ENCODE data around the gene CYP39A1. TPM values are rescaled to one million over a fixed set of nuclear protein-coding genes. Genes with fewer than 3 reads are reported as not detected.

CYP39A1 gene
- total and polyA plus RNA-seq, 2 experiments from 2014 or later: 1.5 to 3.5 TPM

DNA sequence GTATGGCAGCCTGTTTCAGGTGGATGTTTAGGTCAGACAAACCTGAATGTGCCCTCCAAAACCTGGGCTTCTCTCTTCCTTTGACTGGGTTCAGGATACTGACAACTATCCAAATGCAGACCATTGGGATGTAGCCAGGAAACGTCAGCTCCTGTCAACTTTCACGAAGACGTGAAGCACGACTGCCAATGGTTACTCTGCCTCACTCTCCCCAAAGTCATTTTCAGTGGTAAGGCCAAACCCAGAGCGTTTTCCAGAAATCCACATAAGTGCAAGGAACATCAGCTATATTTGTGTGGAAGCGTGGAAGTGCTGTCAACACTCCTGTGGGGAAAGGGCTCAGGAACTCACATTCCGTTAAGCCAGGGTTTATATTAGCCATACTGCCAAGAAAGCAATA, 141.3 kb downstream of the CYP39A1 start:
- Mint-ChIP-seq H3K27ac (no peak overlapping the region), H3K9me3 (no peaks in the 10 kb centered on the region), H3K4me1 (no peaks in the 10 kb centered on the region), H3K27me3 (ENCODE audit: insufficient read depth, low read depth, poor library complexity) (no peaks in the 10 kb centered on the region), H3K4me3 (no peak overlapping the region), H3K36me3 (ENCODE audit: low read depth) (no peaks in the 10 kb centered on the region)
- Histone ChIP-seq H3K36me3 (ENCODE audit: insufficient read depth) (no peaks in the 10 kb centered on the region), H4K20me1 (replicated peaks; ENCODE audit: insufficient read depth) (no peaks in the 10 kb centered on the region), H3K9me2 (ENCODE audit: insufficient read depth) (no peaks in the 10 kb centered on the region), H3K4me1 (ENCODE audit: insufficient read depth) (no peaks in the 10 kb centered on the region), H3F3A (replicated peaks; ENCODE audit: low read depth) (no peaks in the 10 kb centered on the region), H3K79me2 (replicated peaks; ENCODE audit: insufficient read depth) (no peaks in the 10 kb centered on the region), H3K4me2 (no peak overlapping the region), H3K27ac (ENCODE audit: low read depth) (no peak overlapping the region), H3K27me3 (ENCODE audit: insufficient read depth) (no peaks in the 10 kb centered on the region), H3K4me3 (no peak overlapping the region), H2AFZ (peak overlapping the region; percentile 80)
- ATAC-seq (no peak), DNase-seq (ENCODE audit: low spot score) (no peak)
- TF ChIP-seq, protein P1, sequence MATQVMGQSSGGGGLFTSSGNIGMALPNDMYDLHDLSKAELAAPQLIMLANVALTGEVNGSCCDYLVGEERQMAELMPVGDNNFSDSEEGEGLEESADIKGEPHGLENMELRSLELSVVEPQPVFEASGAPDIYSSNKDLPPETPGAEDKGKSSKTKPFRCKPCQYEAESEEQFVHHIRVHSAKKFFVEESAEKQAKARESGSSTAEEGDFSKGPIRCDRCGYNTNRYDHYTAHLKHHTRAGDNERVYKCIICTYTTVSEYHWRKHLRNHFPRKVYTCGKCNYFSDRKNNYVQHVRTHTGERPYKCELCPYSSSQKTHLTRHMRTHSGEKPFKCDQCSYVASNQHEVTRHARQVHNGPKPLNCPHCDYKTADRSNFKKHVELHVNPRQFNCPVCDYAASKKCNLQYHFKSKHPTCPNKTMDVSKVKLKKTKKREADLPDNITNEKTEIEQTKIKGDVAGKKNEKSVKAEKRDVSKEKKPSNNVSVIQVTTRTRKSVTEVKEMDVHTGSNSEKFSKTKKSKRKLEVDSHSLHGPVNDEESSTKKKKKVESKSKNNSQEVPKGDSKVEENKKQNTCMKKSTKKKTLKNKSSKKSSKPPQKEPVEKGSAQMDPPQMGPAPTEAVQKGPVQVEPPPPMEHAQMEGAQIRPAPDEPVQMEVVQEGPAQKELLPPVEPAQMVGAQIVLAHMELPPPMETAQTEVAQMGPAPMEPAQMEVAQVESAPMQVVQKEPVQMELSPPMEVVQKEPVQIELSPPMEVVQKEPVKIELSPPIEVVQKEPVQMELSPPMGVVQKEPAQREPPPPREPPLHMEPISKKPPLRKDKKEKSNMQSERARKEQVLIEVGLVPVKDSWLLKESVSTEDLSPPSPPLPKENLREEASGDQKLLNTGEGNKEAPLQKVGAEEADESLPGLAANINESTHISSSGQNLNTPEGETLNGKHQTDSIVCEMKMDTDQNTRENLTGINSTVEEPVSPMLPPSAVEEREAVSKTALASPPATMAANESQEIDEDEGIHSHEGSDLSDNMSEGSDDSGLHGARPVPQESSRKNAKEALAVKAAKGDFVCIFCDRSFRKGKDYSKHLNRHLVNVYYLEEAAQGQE (IDR thresholded peaks at IDR 0.05; ENCODE audit: unreplicated experiment): no peak

DNA sequence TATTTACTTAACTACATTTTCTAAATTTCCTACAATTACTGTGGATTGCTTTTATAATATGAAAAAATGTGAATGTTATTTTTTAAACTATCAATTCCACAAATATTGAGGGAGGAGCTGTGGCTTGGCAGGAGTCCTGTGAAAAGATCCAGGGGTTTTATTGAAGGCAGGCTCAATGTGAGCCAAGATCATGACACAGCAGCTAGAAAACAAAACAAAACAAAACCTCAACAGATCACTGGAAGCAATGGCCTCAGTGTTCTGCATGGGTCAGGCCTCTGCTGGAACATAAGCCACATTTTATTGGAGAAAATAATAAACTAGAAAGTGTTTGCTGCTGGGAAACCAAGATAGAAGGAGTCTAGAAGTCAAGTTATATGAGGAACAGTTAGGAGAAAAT, 142.0 kb downstream of the CYP39A1 start:
- Mint-ChIP-seq H3K9me3 (no peaks in the 10 kb centered on the region), H3K27me3 (ENCODE audit: insufficient read depth, low read depth, poor library complexity) (no peaks in the 10 kb centered on the region), H3K4me1 (no peaks in the 10 kb centered on the region), H3K4me3 (no peak overlapping the region), H3K27ac (no peak overlapping the region; the same call in 1 of the 2 replicates), H3K36me3 (ENCODE audit: low read depth) (no peaks in the 10 kb centered on the region)
- Histone ChIP-seq H3F3A (replicated peaks; ENCODE audit: low read depth) (no peaks in the 10 kb centered on the region), H3K4me1 (ENCODE audit: insufficient read depth) (no peaks in the 10 kb centered on the region), H3K27me3 (ENCODE audit: insufficient read depth) (no peaks in the 10 kb centered on the region), H3K9me2 (ENCODE audit: insufficient read depth) (no peaks in the 10 kb centered on the region), H3K4me2 (no peak overlapping the region), H3K27ac (ENCODE audit: low read depth) (no peak overlapping the region), H3K36me3 (ENCODE audit: insufficient read depth) (no peaks in the 10 kb centered on the region), H4K20me1 (replicated peaks; ENCODE audit: insufficient read depth) (no peaks in the 10 kb centered on the region), H3K4me3 (no peak overlapping the region), H2AFZ (peak overlapping the region; percentile 80; the same call in 1 of the 2 replicates), H3K79me2 (replicated peaks; ENCODE audit: insufficient read depth) (no peaks in the 10 kb centered on the region)
- DNase-seq (ENCODE audit: low spot score) (no peak), ATAC-seq (no peak)
- TF ChIP-seq POLR2AphosphoS5 (IDR thresholded peaks at IDR 0.05; ENCODE audit: low read depth) (no peak), EZH2phosphoT487 (IDR thresholded peaks at IDR 0.05; ENCODE audit: unreplicated experiment) (no peak), CREB1 (CRISPR knock-in tag; IDR thresholded peaks at IDR 0.05; ENCODE audit: low read depth) (no peak), JUNB (IDR thresholded peaks at IDR 0.05; ENCODE audit: unreplicated experiment) (no peak), STAT1 (IDR thresholded peaks at IDR 0.05; ENCODE audit: unreplicated experiment) (no peak), EZH2 (IDR thresholded peaks at IDR 0.05; ENCODE audit: low read depth, unreplicated experiment) (no peak), ZNF331 (CRISPR knock-in tag; IDR thresholded peaks at IDR 0.05; ENCODE audit: low read depth) (no peak)
- TF ChIP-seq, protein P2, sequence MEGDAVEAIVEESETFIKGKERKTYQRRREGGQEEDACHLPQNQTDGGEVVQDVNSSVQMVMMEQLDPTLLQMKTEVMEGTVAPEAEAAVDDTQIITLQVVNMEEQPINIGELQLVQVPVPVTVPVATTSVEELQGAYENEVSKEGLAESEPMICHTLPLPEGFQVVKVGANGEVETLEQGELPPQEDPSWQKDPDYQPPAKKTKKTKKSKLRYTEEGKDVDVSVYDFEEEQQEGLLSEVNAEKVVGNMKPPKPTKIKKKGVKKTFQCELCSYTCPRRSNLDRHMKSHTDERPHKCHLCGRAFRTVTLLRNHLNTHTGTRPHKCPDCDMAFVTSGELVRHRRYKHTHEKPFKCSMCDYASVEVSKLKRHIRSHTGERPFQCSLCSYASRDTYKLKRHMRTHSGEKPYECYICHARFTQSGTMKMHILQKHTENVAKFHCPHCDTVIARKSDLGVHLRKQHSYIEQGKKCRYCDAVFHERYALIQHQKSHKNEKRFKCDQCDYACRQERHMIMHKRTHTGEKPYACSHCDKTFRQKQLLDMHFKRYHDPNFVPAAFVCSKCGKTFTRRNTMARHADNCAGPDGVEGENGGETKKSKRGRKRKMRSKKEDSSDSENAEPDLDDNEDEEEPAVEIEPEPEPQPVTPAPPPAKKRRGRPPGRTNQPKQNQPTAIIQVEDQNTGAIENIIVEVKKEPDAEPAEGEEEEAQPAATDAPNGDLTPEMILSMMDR (conservative IDR thresholded peaks at IDR 0.05; ENCODE audit: low read depth in 2 of 2): no peak
- TF ChIP-seq, protein P1 (IDR thresholded peaks at IDR 0.05; ENCODE audit: unreplicated experiment): no peak
- TF ChIP-seq, protein P3, sequence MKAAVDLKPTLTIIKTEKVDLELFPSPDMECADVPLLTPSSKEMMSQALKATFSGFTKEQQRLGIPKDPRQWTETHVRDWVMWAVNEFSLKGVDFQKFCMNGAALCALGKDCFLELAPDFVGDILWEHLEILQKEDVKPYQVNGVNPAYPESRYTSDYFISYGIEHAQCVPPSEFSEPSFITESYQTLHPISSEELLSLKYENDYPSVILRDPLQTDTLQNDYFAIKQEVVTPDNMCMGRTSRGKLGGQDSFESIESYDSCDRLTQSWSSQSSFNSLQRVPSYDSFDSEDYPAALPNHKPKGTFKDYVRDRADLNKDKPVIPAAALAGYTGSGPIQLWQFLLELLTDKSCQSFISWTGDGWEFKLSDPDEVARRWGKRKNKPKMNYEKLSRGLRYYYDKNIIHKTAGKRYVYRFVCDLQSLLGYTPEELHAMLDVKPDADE (IDR thresholded peaks at IDR 0.05): no peak
